Pancreas (tissue), 10 donors: ENCODE measurements around the gene MARCHF9. TPM values are rescaled to one million over a fixed set of nuclear protein-coding genes. Genes with fewer than 3 reads are reported as not detected.

Source experiments
- ATAC-seq, 4 donors: fragments of 200-7000 bp; cut with Tn5 transposase; one replicate each; pipeline versions ENCODE4 v1.8.0 to v1.9.1; 2020; ENCODE audit warnings: mild to moderate bottlenecking in 4 of 4, moderate library complexity in 4 of 4
- DNase-seq, 6 donors: peaks; one replicate each; pipeline ENCODE4 v3.0.0-alpha.2; 2020
- FAIRE-seq: peaks from 2 replicates; lab custom pipeline; 2012; peaks lifted over from hg19 to GRCh38; lab: Jason Lieb, UNC
- H3K27ac ChIP-seq, 4 donors: fragments of 200-600 bp; sonication (generic); 1 replicate in 3 of 4; 2 replicates in 1 of 4; pipeline versions ENCODE4 v1.5.0 to v1.8.0; 2020
- H3K27me3 ChIP-seq, 4 donors: fragments of 200-600 bp; one replicate each; pipeline ENCODE4 v1.8.0; 2021
- H3K36me3 ChIP-seq, 3 donors: fragments of 200-600 bp; sonication (generic) in 1 of 3; one replicate each; pipeline versions ENCODE4 v1.5.0 to v1.8.0; 2020 to 2021
- H3K4me1 ChIP-seq, 3 donors: fragments of 200-600 bp; one replicate each; pipeline ENCODE4 v1.8.0; 2021
- H3K4me3 ChIP-seq, 4 donors: fragments of 200-600 bp; sonication (generic) in 2 of 4; one replicate each; pipeline versions ENCODE4 v1.5.0 to v1.8.0; 2020 to 2021
- H3K9me3 ChIP-seq, 4 donors: fragments of 200-600 bp; one replicate each; pipeline ENCODE4 v1.8.0; 2021
- WGBS, 2 donors: extraction: QIAGEN DNeasy Blood & Tissue Kit; methylation state at CpG; one replicate each; pipeline ENCODE4 v1.1.7; 2013; 5-methylcytosine and 5-hydroxymethylcytosine counted together
- intact Hi-C, 3 donors: fragments of 100-400 bp; cut with DNase I; formaldehyde crosslinking; loops; one replicate each; pipeline versions ENCODE4 v1.11.1 to v1.14.2; 2022
- polyA plus RNA-seq, 2 donors: library from polyadenylated mRNA; stranded (reverse); fragments of 200-250 nt; gene quantifications; one replicate each; pipeline ENCODE4 v1.2.3, GENCODE V29; 2013
- total RNA-seq, 6 donors: library from RNA; stranded (reverse); fragmentation: NEBNext Ultra II Directional in 4 of 6; extraction: Animal tissue kit (Norgen Biotek cat#: 25700) in 4 of 6; gene quantifications; one replicate each; pipeline versions ENCODE4 v1.2.1 to v1.2.4, GENCODE V29; 2021 to 2023
- TF ChIP-seq, protein P1 (sequence below), 4 donors: fragments of 200-600 bp; sonication (generic) in 3 of 4; IDR thresholded peaks; one replicate each; pipeline versions ENCODE4 v1.5.0 to v1.8.0; 2021; ENCODE audit warnings: antibody characterized with exemption in 4 of 4
- donor health status: healthy with polysubstance abuse.
- donor health status: DM: no; HTN: no; CAD: no; lungs with moderate emphysema.
- donor health status: DM: no; HTN: no; CAD: no.
- donor health status: control.
- donor health status: control.
- donor health status: Bipolar disorder and iron deficiency.
- donor health status: DM: yes; HTN: yes; CAD: no.
- donor health status: DM: no; HTN: no; CAD: no.
- donor health status: DM: no; HTN: no; CAD: no.
- donor health status: DM: yes; HTN: yes; CAD: no.

The MARCHF9 gene
- total and polyA plus RNA-seq, 8 donors = 6.7 to 32.5 (median 8.0) TPM

DNA sequence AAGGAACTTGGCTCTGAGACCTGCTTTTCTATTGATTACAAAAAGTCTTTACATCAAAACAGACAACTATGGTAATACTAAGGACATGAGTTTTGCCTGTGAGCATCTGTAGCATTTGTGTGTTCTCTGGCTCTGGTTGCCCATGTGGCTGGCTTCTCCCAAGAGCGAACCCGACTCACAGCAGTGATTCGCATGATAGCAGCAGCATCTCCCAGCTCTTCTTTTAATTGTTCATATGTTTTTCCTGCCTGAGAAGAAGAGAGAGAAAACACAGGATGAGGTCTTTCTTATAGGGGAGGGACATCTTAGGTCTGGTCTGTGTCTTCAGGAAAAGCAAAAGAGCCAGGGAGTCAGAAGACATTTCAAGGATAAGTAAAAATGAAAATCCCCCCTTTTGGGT is 46.1 kb downstream of the MARCHF9 start:
- Histone ChIP-seq H3K4me3 (no peak overlapping the region), H3K27me3 (no peaks in the 10 kb centered on the region), H3K4me1 (no peaks in the 10 kb centered on the region), H3K27ac (no peak overlapping the region), H3K36me3 (peaks cover 0 to 55% (median 2%) of the 10 kb centered on the region in 3 donors), H3K9me3 (no peaks in the 10 kb centered on the region)
- TF ChIP-seq, protein P1, sequence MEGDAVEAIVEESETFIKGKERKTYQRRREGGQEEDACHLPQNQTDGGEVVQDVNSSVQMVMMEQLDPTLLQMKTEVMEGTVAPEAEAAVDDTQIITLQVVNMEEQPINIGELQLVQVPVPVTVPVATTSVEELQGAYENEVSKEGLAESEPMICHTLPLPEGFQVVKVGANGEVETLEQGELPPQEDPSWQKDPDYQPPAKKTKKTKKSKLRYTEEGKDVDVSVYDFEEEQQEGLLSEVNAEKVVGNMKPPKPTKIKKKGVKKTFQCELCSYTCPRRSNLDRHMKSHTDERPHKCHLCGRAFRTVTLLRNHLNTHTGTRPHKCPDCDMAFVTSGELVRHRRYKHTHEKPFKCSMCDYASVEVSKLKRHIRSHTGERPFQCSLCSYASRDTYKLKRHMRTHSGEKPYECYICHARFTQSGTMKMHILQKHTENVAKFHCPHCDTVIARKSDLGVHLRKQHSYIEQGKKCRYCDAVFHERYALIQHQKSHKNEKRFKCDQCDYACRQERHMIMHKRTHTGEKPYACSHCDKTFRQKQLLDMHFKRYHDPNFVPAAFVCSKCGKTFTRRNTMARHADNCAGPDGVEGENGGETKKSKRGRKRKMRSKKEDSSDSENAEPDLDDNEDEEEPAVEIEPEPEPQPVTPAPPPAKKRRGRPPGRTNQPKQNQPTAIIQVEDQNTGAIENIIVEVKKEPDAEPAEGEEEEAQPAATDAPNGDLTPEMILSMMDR (IDR thresholded peaks at IDR 0.05) = no peak
- FAIRE-seq = no peak
- no peak for ATAC-seq
- intact Hi-C loops = loop anchor here in 1 of 3 donors (10.0 kb wide), 1 partner anchor 104 kb away; no protein-coding TSS in a partner anchor
- 92 to 99% methylated on average over 3 of the region's 3 CpGs for WGBS, 2 donors
- no peak for DNase-seq

DNA sequence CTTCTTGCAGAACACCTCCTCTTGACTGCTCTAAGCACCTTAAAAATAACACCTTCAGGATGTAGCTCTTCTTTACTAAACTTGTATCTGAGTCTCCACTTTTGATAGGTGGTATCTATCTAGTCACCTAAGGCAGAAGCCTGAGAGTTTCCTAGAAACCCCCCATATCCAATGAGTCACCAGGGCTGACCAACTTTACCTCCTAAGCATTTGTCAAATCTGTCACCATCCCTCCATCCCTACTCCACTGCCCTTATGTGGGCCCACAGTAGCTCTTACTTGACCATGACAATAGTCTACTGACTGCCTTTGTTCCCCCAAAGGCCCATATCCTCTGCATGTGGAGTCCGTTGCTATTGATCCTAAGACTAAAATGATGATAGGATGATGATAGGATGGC is 47.7 kb downstream of the MARCHF9 start:
- FAIRE-seq = no peak
- Histone ChIP-seq H3K36me3 (peaks cover 0 to 54% (median 5%) of the 10 kb centered on the region in 3 donors), H3K27ac (no peak overlapping the region), H3K4me3 (no peak overlapping the region), H3K4me1 (no peaks in the 10 kb centered on the region), H3K9me3 (no peaks in the 10 kb centered on the region), H3K27me3 (no peaks in the 10 kb centered on the region)
- intact Hi-C loops = loop anchor here in 1 of 3 donors (10.0 kb wide), 1 partner anchor 102 kb away; no protein-coding TSS in a partner anchor
- 88 to 89% methylated on average over 1 of the region's 1 CpG for WGBS, 2 donors
- TF ChIP-seq, protein P1 (IDR thresholded peaks at IDR 0.05) = no peak
- DNase-seq = no peak
- no peak for ATAC-seq

DNA sequence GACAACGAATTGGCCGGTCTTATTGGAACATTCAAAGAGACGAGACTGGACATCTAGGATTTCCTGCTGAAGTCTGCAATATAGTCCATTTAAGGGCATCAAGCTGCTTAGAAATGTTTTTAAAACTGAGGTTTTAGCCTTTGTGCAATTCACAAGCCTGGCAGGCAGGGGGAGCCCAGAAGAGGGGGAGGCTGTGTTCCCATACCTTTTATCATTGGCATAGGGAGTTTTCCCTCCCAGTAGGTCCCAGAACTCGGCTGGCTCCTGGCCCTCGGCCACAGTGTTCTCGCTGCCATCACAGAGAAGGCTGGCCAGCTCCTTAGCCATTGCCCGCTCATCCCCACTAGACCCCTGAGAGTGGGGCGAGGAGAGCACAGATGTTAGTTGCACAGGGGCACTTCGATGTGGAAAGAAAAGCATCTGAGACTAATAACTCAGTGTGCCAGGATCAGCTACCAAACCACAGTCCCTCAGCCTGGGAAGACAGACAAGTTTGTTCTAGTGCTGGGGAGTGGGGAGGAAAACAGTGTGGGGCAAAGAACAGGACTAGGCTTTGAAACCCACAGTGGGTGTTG is 48.5 kb downstream of the MARCHF9 start:
- no peak overlapping the region for H3K4me3 ChIP-seq
- intact Hi-C loops = loop anchor here in 1 of 3 donors (10.0 kb wide), 1 partner anchor 101 kb away; no protein-coding TSS in a partner anchor
- no peaks in the 10 kb centered on the region for H3K9me3 ChIP-seq
- peaks cover 0 to 59% (median 5%) of the 10 kb centered on the region in 3 donors for H3K36me3 ChIP-seq
- TF ChIP-seq, protein P1 (IDR thresholded peaks at IDR 0.05) = peak; percentile 43 to 59 (median 54)
- no peaks in the 10 kb centered on the region for H3K27me3 ChIP-seq
- WGBS, 2 donors = 39 to 42% methylated on average over 9 of the region's 9 CpGs
- peak; percentile 37 to 78 (median 57) for DNase-seq
- no peaks in the 10 kb centered on the region for H3K4me1 ChIP-seq
- peak; percentile 60 to 98 (median 92) for ATAC-seq
- no peak for FAIRE-seq
- no peak overlapping the region for H3K27ac ChIP-seq

DNA sequence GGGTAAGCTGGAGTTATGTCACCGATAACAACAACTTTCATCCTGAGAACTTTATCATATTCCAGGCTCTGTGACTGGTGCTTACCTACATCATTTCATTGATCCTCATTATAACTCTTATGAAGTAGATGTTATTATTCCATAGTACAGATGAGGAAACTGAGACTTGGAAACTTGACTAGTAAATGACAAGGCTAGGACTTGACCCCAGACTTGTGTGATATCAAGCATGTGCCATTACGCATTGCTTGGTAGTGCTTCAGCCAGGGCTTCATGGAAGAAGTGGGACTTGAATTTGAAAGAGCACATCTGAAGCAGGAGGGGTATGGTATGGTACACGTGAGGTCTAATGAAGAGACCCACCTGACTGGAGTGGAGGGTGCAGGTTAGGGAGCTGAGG is 51.8 kb downstream of the MARCHF9 start:
- H3K27me3 ChIP-seq = no peaks in the 10 kb centered on the region
- H3K4me1 ChIP-seq = no peaks in the 10 kb centered on the region
- no peak overlapping the region for H3K27ac ChIP-seq
- intact Hi-C loops = loop anchor here in 1 of 3 donors (10.0 kb wide), 1 partner anchor 98 kb away; no protein-coding TSS in a partner anchor
- no peaks in the 10 kb centered on the region for H3K9me3 ChIP-seq
- TF ChIP-seq, protein P1 (IDR thresholded peaks at IDR 0.05) = no peak
- H3K36me3 ChIP-seq = peaks cover 0 to 65% (median 9%) of the 10 kb centered on the region in 3 donors
- ATAC-seq (no peak), DNase-seq (no peak), FAIRE-seq (no peak)
- 96% methylated on average over 3 of the region's 3 CpGs for WGBS, 2 donors
- no peak overlapping the region for H3K4me3 ChIP-seq

DNA sequence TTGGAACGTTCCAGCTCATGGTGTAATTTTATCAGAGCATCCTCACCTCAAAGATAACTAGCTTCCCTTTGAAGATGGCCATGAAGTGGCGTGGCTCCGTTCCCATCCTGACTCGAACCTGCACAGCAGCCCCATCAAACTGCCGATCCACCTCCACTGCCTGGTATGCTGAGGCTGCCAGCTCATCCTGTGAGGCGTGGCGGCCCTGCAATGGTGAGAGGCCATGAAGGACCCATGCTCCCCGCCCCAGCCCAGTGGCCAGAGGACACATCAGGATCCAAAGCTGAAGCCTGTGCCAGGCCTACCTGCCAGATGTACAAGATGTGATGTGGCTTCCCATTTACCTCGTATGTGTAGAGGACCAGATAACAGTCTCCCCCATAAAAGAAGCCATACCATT is 52.4 kb downstream of the MARCHF9 start:
- H3K4me3 ChIP-seq = no peak overlapping the region
- intact Hi-C loops = loop anchor here in 1 of 3 donors (10.0 kb wide), 1 partner anchor 98 kb away; no protein-coding TSS in a partner anchor
- no peaks in the 10 kb centered on the region for H3K27me3 ChIP-seq
- no peak for DNase-seq
- FAIRE-seq = no peak
- no peaks in the 10 kb centered on the region for H3K4me1 ChIP-seq
- TF ChIP-seq, protein P1 (IDR thresholded peaks at IDR 0.05) = no peak
- H3K27ac ChIP-seq = no peak overlapping the region
- 86 to 90% methylated on average over 9 of the region's 9 CpGs for WGBS, 2 donors
- no peak for ATAC-seq
- H3K9me3 ChIP-seq = no peaks in the 10 kb centered on the region
- H3K36me3 ChIP-seq = peaks cover 0 to 60% (median 9%) of the 10 kb centered on the region in 3 donors
